Astrocyte (in vitro differentiated cells and primary cell): ENCODE data around the gene PTH2R.

Experiments
- CTCF ChIP-seq: IDR thresholded peaks from 2 replicates; pipeline ENCODE4 v1.5.1; 2011; ENCODE audit warnings: low read depth, mild to moderate bottlenecking, inconsistent platforms, low read length, moderate library complexity; ENCODE audit not compliant: insufficient read depth
- EZH2 ChIP-seq: IDR thresholded peaks from 2 replicates; pipeline ENCODE4 v1.6.1; 2012; ENCODE audit warnings: mild to moderate bottlenecking, low read length, inconsistent platforms; ENCODE audit not compliant: insufficient read depth

GRCh38 chr2:208493186-208493585 is 86.6 kb downstream of the PTH2R start:
- TF ChIP-seq CTCF (no peak), EZH2 (no peak)
